DMS 273 treated with DMSO at 0.1 percent for 48 hours (cell line): ENCODE data around the gene TNPO1.
A peak's percentile ranks its signal among the peaks of the same experiment; 100 is the strongest.

Experiments
- DNase-seq: peaks from one replicate; lab custom pipeline; 2025; lab: John Stamatoyannopoulos, UW

Gene TNPO1

GRCh38 chr5:72818866-72819534, 2.5 kb downstream of the TNPO1 start:
- peak; percentile 51 for DNase-seq

DNA sequence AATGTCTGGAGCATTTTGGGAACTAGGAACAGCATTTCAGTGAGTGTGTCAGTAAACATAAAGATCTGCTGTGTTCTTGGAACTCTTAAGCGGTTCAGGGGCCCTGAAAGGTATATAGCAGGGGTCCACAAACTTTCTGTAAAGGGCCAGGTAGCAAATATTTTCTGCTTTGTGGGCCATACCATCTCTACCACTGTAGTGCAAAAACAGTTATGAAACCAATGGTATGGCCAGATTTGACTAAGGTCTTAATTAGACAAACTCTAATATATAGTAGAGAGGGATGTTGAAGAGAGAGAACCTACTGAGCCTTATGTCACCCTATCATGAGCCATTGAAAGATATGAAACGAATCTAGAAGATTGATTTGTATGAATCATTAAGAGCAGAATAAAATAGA, 5.3 kb downstream of the TNPO1 start:
- no peak for DNase-seq

- DNase-seq: no peak
These were observed 6.5 kb downstream of the TNPO1 start for GRCh38 chr5:72822944-72823343.

GRCh38 chr5:72829707-72830106, 13.2 kb downstream of the TNPO1 start:
- no peak for DNase-seq

DNA sequence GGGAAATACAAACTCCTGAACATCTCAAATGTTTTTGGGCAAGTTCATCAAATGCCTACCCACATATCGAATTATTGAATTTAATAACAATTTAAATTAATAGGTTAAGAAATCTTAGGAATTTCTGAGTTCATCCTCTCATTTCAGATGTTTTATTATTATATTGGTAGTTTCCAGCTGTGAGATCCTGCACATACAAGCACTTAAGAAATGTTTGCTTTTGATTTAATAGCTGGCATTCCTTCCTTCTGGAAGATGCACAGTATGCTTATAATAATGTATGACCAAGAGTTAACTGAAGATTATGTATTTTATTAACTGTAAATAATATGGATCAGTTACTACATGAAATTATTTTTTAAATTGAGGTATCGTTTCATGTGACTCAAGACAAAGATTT, 13.9 kb downstream of the TNPO1 start:
- no peak for DNase-seq

DNA sequence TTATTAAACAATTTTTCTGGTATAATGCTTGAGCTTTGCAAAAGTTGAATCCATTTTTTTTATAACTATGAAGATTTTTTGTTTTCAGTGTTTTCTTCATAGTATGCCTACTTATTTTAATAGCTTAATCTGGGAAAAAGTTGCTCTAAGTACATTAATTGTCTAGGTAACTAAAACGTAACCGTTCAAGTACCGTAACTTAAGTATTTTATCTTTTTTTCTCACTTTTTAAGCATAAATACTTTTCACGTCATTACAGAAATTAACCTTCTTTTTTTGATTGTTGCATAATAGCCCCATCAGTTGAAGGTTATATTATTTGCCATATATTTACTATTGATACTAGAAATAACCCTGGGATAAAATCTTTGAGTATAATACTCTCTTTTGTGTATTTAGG, 15.2 kb downstream of the TNPO1 start:
- no peak for DNase-seq

- DNase-seq: no peak
These were observed 18.5 kb downstream of the TNPO1 start for GRCh38 chr5:72834924-72835323.

DNA sequence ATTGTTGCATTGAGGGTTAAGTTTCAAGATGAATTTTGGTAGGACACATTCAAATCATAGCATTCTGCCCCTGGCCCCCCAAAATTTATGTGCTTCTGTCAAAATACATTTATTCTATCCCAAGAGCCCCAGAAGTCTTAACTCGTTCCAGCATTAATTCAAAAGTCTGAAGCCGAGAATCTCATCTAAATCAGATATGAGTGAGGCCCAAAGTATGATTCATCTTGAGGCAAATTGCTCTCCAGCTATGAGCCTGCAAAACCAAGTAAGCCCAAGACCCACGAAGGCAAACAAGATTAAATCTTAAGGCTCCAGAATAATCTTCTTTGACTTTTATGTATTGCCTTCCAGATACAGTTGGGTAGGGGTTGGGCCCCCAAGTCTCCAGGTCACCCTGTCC, 19.2 kb downstream of the TNPO1 start:
- DNase-seq: no peak

GRCh38 chr5:72836810-72837209, 20.3 kb downstream of the TNPO1 start:
- no peak for DNase-seq

DNA sequence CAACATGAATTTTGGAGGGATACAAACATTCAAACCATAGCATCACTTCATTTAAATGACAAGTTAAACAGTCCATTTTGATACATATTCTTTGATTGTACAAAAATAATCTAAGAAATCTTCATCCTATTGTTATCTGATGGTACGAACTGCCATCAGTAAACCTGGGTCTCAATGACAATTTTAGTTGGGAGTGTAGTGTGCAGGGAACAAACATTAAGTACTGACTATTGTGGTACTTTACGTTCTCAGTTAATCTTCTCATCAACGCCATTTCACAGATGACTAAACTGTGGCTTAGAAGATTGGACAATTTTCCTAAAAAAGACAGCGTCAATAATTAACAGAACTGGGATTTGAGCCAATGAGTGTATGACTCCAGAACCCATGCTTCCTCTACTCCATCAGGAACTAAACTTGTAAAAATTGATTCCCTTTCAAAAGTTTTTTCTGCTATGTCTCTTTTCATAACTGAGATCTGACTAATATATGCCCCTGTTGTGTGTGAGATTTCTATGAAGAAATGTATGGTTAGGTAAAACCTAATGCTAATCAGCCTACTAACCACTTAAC, 21.1 kb downstream of the TNPO1 start:
- DNase-seq: no peak

- no peak for DNase-seq
These were observed 23.6 kb downstream of the TNPO1 start for GRCh38 chr5:72840041-72840440.

DNA sequence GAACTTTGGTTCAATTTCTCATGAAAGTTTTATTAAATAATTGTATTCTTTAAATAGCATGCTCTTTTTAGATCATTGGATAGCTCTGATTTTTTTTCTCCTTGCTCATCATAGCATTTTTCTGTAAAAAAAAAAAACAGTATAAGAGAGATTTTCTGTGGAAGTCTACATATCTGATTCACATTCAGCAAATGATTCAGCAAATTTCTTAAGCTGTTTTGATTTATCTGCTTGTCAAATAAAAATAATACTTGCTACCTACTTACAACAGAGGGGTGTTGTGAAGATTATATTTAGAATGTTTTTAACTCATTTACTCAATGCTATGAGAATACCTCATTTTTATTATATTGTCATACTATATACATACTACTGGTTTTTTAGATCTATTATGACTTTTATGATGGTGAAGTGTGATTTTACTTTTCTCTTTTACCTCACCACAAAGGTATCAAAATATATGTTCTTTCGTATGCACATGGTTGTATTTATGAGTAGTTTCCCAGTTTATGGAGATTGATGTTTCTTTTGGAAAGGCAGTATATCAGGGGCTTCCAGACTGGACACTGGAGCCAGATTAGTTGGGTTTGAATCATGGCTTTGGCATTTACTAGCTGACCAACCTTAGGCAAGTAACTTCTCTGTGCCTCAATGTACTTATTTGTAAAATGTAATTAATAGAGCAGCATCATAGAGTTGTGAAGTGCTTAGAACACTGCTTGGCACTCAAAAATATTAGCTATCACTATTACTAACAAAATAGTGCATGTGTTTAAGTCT, 25.5 kb downstream of the TNPO1 start:
- no peak for DNase-seq

DNA sequence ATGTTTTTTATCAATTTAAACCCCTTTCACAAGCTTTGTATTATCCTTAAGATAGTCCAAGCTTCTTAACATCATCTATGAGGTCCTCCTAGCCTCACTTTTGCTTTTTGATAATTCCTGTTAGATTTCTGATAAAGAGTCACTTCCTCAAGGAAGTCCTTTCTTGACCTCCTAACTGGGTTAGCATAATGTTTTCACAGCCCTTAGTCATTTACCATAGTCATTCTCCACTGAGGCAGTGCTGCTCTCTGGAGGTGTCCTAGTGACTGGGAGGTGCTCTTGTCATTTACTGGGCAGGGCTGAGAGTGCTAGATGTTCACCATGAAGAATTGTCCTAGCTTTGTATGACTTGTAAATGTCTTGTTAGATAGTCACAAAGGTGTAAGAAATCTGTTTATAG, 26.4 kb downstream of the TNPO1 start:
- DNase-seq: no peak

- no peak for DNase-seq
These were observed 27.8 kb downstream of the TNPO1 start for GRCh38 chr5:72844218-72844603.

DNA sequence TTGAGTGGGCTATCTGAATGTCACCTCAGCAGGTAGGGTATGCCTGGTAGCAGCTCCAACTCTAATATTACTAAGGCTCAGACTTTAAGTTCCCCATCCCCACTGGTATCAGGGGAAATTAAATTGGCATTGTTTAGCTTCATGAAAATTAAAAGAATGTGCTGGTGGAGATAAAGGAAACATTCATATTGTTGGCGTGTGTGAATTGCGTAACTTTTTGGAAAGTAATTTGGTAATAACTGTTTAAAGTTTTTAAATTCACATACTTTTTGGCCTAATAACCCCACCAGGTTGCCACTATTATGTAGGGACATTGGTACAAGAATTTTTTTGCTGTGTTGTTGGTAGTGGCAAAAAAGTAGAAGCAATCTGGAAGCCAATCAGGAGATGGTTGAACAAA, 29.4 kb downstream of the TNPO1 start:
- DNase-seq: no peak

DNA sequence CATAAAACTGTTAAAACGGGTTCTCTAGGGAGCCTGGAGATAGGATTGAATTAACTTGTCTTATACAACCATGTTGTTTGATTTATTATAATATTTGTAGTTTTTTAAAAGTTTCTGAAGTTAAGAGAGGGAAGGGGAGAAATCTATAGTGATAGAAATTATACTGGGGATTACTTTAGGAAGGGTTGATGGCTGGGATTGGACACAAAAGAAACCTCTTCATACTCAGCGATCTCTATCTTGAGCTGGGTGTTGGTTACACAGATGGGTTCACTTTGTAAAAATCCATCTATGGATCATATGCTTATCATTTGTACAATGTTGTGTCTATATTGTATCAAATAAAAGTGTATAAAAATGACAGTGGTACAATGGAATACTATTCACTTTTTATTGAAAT, 30.0 kb downstream of the TNPO1 start:
- no peak for DNase-seq

- DNase-seq: no peak
These were observed 31.0 kb downstream of the TNPO1 start for GRCh38 chr5:72847439-72847838.

DNA sequence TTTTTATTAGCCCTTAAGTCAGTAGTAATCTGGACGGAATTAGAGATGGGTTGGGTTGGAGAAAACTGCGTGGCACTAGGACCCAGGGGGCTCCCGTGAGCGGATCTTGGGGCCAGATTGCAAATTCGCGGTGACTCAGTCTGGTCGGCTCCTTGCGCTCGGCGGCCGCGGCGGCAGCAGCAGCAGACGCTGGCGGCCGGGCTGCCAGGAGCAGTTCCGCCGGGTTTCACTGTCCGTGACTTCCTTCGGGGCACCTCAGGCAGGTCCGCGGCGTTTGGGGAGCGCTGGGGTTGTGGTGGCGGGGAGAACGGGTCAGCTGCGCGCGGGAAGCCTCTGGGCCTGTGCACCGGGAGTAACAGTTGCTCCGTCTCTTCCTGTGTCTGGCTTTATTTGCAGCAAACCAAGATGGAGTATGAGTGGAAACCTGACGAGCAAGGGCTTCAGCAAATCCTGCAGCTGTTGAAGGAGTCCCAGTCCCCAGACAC, 31.6 kb downstream of the TNPO1 start:
- DNase-seq: peak; percentile 85

DNA sequence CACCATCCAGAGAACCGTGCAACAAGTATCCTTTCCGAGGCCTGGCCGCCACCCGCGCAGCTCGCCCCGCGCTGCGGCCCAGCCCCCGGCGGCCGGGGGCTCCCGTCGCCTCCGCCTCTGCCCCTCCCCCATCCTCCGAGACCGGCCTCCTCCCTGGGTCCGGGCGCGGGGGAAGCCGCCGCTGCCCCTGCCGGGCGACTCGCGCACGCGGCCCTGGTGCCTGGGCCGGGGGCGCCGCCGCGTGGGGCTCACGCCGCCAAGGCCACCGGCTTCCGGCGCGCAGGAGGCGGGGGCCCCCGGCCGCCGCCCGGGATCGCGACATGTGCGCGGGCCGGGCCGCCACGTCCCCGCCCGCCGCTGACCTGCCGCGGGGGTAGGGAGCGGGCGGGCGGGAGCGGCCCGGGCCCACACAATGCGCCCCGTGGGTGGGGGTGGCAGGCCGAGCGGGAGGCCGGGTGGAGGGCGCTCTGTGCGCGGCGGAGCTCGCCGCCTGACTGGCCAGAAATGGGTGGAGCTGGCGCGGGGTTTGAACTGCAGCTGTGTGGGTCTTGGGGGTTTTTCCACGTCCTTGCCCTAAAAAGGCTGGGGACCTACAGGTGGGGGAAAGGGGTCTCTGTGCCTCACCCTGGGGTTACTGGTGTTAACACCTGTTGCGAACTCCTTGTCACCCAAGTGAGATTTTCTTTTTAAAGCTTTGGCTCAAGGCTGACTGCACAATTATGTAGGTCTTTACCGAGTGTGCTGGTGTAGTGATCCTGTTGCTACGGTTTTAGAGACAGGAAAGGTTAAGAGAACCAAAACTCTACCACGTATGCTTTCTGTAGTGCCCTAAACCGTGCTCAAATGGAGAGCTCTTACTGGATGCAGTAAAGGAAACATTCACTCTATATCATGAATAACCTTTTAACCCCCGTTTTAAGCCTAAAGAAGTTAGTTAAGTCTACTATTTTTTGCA, 32.3 kb downstream of the TNPO1 start:
- no peak for DNase-seq

DNA sequence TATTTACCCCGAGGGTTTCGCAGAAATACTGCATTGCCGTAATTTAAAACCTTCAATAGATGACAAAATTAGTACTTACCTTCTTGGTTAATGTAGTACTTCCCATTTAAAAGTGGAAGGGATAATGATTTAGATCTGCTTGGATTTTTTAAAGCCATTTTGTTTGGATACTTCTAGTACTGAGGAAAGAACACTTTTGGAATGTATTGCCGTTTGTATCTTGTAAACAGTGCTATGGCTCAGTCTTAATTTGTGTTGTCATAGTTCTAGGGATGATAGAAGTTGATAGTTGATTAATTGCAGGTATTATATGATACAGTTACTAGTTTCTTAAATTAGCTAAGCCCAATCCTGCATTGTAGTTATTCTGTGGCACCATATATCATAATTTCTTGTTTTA, 33.1 kb downstream of the TNPO1 start:
- DNase-seq: no peak

DNA sequence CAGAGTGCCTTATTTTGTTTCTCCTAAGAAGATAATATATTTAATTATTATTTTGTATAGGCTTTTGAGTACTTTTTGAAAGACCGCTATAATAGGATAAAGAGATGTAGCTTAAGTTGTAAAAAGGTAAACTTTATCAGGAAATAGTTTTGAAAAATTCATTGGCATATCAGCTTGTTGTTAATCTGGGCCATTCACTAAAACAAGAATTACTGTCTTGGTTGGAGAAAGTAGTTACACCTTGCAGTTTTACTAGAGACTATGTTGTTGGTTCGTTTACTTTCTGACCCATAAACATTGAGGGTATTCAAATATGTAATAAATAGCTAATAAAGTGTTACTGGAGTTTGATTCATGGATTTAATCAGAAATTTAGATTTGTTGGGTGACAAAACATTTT, 33.7 kb downstream of the TNPO1 start:
- DNase-seq: no peak

GRCh38 chr5:72852356-72852755, 35.9 kb downstream of the TNPO1 start:
- DNase-seq: no peak
